ENCODE data around the gene PMEL. TPM values are rescaled to one million over a fixed set of nuclear protein-coding genes. Genes with fewer than 3 reads are reported as not detected.

Gene PMEL
- total and polyA plus RNA-seq, 2 of the 8 experiments (the other 6 are each of a cell fraction or from before 2014, with no cell fraction given): 120 to 382 TPM

- TF ChIP-seq NRF1 (IDR thresholded peaks at IDR 0.05; ENCODE audit: low read depth, low read length) (no peak), PHF8 (conservative IDR thresholded peaks at IDR 0.05; ENCODE audit: low read depth, low read length) (peak; percentile 92), HDAC2 (IDR thresholded peaks at IDR 0.05; ENCODE audit: borderline replicate concordance in 1 of 2, low read depth in 2 of 2, low read length in 2 of 2) (peak in 1 of 2 experiments; percentile 92; a peak in 2 of 4 replicates), CTCF (IDR thresholded peaks at IDR 0.05; ENCODE audit: control extremely low read depth in 1 of 3, insufficient read depth in 1 of 3, low read depth in 1 of 3, low read length in 3 of 3) (no peak), SP2 (IDR thresholded peaks at IDR 0.05; ENCODE audit: low read length) (peak; percentile 100), EGR1 (IDR thresholded peaks at IDR 0.05; ENCODE audit: borderline replicate concordance, low read depth, low read length) (no peak), KDM4A (IDR thresholded peaks at IDR 0.05; ENCODE audit: low read depth, low read length, severe bottlenecking) (peak; percentile 82), E2F6 (IDR thresholded peaks at IDR 0.05) (peak; percentile 41; the same call in 1 of the 2 replicates), EZH2 (IDR thresholded peaks at IDR 0.05; ENCODE audit: low read depth, low read length, severe bottlenecking) (no peak), SIN3A (conservative IDR thresholded peaks at IDR 0.05 in 1 of 2, IDR thresholded peaks at IDR 0.05 in 1 of 2; ENCODE audit: low read depth in 1 of 2, low read length in 2 of 2) (peak; percentile 97), SP4 (IDR thresholded peaks at IDR 0.05; ENCODE audit: low read length) (peak; percentile 98), TAF7 (optimal IDR thresholded peaks at IDR 0.05; ENCODE audit: borderline replicate concordance, low read depth, low read length) (peak; percentile 96), TAF1 (IDR thresholded peaks at IDR 0.05; ENCODE audit: low read depth, low read length) (peak; percentile 98), GTF2F1 (IDR thresholded peaks at IDR 0.05; ENCODE audit: borderline replicate concordance, low read depth, low read length) (0 out of 2 replicates have a peak, but pooled peaks have one; percentile 45), MAX (IDR thresholded peaks at IDR 0.05) (no peak; the same call in none of the 2 replicates), TBP (IDR thresholded peaks at IDR 0.05; ENCODE audit: low read depth, low read length) (peak; percentile 94), EP300 (IDR thresholded peaks at IDR 0.05; ENCODE audit: borderline replicate concordance in 1 of 2, low read depth in 2 of 2, low read length in 2 of 2) (no peak), POLR2AphosphoS5 (IDR thresholded peaks at IDR 0.05; ENCODE audit: low read depth, low read length) (peak; percentile 89), KDM5A (IDR thresholded peaks at IDR 0.05; ENCODE audit: low read length) (no peak)
These were observed 7.9 kb upstream of the PMEL start, which contains the start of gene RAB5B (continued) for GRCh38 chr12:55973599-55974307.

Measured in H1 (cell line).